MM.1S (cell line): ENCODE measurements around the gene OBSL1.

Experiments used
- CTCF ChIP-seq: fragments of 300-600 bp; sonication (generic); IDR thresholded peaks from 2 replicates; pipeline ENCODE4 v1.5.1; 2016; ENCODE audit warnings: antibody characterized with exemption, low read length, mixed read lengths
- EZH2 ChIP-seq: fragments of 300-600 bp; sonication (generic); optimal IDR thresholded peaks from 2 replicates; pipeline ENCODE3; 2017; ENCODE audit warnings: low read depth, mild to moderate bottlenecking, antibody characterized with exemption, low read length, mixed read lengths

- TF ChIP-seq CTCF (no peak), EZH2 (no peak)
These were observed 48.2 kb downstream of the OBSL1 start for GRCh38 chr2:219523031-219523671.
